DMS79 treated with DMSO at 0.1 percent for 48 hours (cell line): ENCODE measurements around the gene RGS9.
"Not testable (repeated sequence)": the region's sequence is repeated elsewhere in the genome, so short reads cannot be mapped to it uniquely, and the experiment has no call there.

Experiments
- DNase-seq: peaks from one replicate; lab custom pipeline; 2025; lab: John Stamatoyannopoulos, UW

The RGS9 gene

GRCh38 chr17:65137021-65137939 lies at the start of gene RGS9:
Gene RGS9, plus strand, starts transcription at chr17:65137370. Its CDS starts 171 bp downstream, at chr17:65137541.
- peak; percentile 38 for DNase-seq

- DNase-seq, result no peak
Measured at GRCh38 chr17:65088621-65089360, 48.4 kb upstream of the RGS9 start.

DNA sequence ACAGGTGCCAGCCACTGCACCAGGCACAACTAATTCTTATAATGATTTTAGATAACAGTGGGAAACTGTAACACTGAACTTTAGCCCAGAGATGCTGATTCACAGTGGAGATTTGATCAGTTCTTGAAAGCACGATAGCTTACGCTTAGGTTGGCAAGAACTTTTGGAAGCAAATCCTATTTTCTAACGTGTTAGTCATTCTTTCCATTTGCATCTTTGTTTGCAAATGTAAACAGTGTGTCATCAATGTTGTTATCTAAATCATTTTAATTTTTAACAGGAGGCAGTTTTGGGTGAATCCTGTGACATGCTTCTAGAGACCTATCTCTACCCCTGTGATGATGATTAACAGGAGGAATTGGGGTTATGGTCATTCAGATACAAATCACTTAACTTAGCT lies 44.9 kb upstream of the RGS9 start:
- no peak for DNase-seq

DNA sequence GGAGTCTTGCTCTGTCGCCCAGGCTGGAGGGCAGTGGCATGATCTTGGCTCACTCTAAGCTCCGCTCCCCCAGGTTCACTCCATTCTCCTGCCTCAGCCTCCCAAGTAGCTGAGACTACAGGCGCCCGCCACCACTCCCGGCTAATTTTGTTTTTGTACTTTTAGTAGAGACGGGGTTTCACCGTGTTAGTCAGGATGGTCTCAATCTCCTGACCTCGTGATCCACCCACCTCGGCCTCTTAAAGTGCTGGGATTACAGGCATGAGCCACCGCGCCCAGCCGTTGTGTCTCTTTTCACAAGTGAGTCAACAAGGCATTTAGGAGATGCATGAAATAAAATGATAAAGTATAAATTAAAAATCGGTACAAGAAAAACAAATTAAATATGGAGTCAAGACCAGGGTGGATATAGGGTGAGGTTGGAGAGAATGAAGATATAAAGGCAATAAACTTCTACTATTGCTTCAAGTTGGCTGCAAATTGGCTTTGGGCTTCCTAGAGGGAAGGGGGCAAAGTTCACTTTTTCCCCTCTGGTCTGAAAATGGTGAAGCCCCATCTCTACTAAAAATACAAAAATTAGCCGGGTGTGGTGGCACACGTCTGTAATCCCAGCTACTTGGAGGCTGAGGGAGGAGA lies 44.3 kb upstream of the RGS9 start:
- not testable (repeated sequence) for DNase-seq

DNA sequence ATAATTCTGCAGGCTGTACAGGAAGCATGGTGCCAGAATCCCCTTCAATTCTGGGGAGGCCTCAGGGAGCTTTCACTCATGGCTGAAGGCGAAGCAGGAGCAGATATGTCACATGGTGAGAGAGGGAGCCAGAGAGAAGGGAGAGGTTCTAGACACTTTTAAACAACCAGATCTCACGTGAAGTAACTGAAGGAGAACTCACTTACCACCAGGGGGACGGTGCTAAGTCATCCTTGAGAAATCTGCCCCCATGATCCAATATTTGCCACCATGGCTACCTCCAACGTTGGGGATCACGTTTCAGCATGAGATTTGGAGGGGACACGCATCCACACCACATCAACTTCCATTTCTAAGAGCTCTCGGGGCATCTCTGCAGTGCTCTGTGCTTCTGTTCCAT lies 43.2 kb upstream of the RGS9 start:
- no peak for DNase-seq

DNA sequence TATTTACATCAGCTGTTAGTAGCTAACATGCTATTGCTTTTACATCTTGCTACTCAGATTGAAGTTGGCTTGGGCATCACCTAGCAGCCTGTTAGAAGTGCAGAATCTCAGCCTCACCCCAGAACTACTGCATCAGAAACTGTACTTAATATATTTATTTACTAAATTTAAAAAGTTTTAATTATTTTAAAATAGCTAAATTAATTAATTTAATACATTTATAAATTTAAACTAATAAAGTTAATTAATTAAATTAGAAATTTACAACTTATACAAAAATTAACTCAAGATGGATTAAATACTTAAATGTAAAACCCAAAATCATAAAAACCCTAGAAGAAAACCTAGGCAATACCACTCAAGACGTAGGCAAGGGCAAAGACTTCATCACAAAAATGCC lies 41.7 kb upstream of the RGS9 start:
- no peak for DNase-seq

GRCh38 chr17:65096382-65096781 lies 40.8 kb upstream of the RGS9 start:
- DNase-seq, result not testable (repeated sequence)

DNA sequence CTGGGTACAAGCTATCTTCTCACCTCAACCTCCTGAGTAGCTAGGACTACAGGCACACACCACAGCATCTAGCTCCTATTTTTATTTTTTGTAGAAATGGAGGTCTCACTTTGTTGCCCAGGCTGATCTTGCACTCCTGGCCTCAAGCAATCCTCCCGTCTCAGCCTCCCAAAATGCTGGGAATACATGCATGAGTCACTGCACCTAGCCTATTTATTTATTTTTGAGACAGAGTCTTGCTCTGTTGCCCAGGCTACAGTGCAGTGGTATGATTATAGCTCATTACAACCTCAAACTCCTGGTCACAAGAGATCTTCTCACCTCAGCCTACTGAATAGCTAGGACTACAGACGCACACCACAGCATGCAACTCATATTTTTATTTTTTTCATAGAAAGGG lies 40.1 kb upstream of the RGS9 start:
- no peak for DNase-seq

- DNase-seq, result no peak
Measured at GRCh38 chr17:65099475-65099874, 37.7 kb upstream of the RGS9 start.

GRCh38 chr17:65099941-65100315 lies 37.2 kb upstream of the RGS9 start:
- DNase-seq, result peak; percentile 23

DNA sequence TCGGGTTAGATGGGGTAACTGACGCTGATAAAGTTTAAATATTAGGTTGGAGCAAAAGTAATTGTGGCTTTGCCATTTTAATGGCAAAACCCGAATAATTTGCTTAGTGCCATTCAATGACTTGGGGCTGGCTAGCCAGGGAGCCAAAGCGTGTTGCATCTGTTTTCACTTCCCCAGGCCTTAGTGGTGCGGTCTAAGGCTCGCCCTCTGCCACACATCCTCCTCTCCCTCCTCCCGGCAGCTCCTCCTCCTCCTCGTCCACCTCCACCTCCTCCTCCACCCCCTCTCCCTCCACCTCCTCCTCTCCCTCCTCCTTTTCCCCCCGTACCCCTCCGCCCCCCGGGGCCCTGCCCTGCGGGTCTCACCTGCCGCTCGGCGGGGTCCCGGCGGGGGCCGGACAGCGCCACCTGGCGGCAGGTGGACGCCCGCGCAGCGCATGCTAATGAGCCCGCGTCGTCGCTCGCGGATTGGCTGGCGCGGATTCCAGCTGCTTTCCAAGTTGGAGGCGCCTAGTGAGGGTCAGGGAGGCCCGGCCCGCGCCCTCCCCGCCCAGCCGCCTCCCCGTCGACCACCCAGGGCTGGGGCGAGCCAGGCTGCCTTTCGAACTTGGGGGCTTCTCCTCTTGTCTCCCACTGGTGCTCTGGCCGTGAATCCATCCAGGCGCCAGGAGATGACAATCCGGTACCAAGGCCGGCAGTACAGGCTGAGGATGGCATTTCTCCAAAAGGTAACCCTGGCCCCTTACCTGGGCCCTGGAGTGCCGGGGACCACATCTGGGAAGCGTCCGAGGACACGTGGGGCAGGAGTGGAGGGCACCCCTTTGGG lies 36.6 kb upstream of the RGS9 start:
- DNase-seq, result peak; percentile 35

DNA sequence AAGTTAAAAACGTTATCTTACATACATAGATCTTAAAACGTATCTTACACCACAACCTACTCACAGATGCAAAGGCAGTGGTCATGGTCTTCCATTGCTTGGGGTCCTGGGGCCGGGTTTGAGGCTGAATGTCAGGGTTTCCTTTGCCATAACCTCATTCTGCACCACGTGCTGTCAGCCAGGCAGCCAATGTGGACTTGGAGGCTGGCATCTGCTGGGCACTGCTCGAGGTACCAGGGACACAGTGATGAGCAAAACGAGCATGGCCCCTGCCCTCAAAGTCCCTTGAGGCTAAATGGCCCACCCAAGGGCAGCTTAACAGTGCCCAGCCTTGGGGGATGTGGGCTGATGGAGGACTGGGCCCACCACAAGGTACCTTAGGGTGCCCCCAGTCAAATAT lies 35.8 kb upstream of the RGS9 start:
- DNase-seq, result no peak

GRCh38 chr17:65102235-65102634 lies 34.9 kb upstream of the RGS9 start:
- no peak for DNase-seq

DNA sequence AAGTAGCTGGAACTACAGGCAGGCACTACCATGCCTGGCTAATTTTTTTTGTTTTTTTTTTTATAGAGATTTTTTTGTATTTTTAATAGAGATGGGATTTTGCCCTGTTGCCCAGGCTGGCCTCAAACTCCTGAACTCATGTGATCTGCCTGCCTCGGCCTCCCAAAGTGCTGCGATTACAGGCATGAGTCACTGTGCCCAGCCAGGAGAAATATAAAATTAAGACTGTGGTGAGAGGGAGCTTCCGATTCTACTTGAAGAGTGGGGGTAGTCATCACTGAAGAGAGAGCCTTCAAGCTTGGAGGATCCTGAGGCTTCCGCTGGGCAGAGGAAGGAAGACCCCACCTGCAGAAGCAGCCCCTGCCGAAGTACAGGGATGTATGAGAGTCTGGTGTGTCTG lies 34.4 kb upstream of the RGS9 start:
- no peak for DNase-seq

GRCh38 chr17:65103431-65103830 lies 33.7 kb upstream of the RGS9 start:
- no peak for DNase-seq

DNA sequence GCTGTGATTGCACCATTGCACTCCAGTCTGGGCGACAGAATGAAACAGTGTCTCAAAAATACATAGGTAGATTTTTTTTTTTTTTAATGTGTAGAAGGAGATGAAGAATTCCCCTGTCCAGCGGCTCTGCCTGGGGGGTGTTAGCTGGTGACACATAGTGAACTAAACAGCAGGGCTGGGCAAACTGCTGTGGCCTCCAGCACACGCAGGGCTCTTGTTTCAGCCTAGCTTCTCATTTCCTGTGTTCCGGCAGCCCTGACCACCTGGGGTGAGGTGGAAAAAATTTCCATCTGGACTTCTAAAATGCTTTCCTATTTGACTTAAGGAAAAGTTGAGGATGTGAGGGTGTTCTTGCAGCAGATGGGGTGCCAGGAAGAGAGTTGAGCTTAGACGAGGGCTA lies 33.3 kb upstream of the RGS9 start:
- DNase-seq, result no peak

- DNase-seq, result no peak
Measured at GRCh38 chr17:65104541-65104940, 32.6 kb upstream of the RGS9 start.

- DNase-seq, result no peak
Measured at GRCh38 chr17:65104973-65105372, 32.2 kb upstream of the RGS9 start.

DNA sequence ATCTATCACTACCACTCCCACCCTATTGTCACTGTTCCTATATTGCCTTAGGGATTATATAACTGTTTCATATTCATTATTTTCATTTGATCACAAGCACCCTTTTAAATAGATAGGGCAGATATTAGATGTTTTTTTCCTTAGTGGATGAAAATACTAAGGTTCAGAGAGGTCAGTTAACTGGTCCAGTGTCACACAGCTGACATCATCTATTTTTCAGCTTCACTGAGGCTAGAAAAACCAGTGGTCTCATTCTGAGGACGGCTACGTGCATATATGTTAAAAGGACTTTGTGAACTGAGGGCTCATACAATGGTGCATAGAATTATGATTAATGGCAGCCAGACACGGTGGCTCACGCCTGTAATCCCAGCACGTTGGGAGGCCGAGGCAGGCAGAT lies 29.0 kb upstream of the RGS9 start:
- no peak for DNase-seq

- no peak for DNase-seq
Measured at GRCh38 chr17:65109543-65109942, 27.6 kb upstream of the RGS9 start.

- no peak for DNase-seq
Measured at GRCh38 chr17:65109990-65110680, 27.0 kb upstream of the RGS9 start.
